GM04504 (cell line): ENCODE measurements around the gene GIMAP4.
"Not testable (repeated sequence)": the region's sequence is repeated elsewhere in the genome, so short reads cannot be mapped to it uniquely, and the experiment has no call there.

Experiments used
- DNase-seq: peaks from one replicate; pipeline ENCODE4 v3.0.0-alpha.2; 2012; ENCODE audit warnings: low read depth

The GIMAP4 gene

GRCh38 chr7:150567169-150567568, at the start of gene GIMAP4:
GIMAP4 (plus strand) TSS chr7:150567390; CDS start chr7:150569902, 2,512 bp downstream.
- no peak for DNase-seq

- DNase-seq = no peak
Observed at GRCh38 chr7:150519310-150519709, 47.9 kb upstream of the GIMAP4 start.

GRCh38 chr7:150520145-150520544, 47.0 kb upstream of the GIMAP4 start:
- no peak for DNase-seq

GRCh38 chr7:150522931-150523330, 44.3 kb upstream of the GIMAP4 start:
- DNase-seq = not testable (repeated sequence)

GRCh38 chr7:150524018-150524417, 43.2 kb upstream of the GIMAP4 start:
- no peak for DNase-seq

- DNase-seq = no peak
Observed at GRCh38 chr7:150531704-150532103, 35.5 kb upstream of the GIMAP4 start.

GRCh38 chr7:150538259-150538658, 28.9 kb upstream of the GIMAP4 start:
- DNase-seq = no peak

- no peak for DNase-seq
Observed at GRCh38 chr7:150553163-150553562, 14.0 kb upstream of the GIMAP4 start.

GRCh38 chr7:150556521-150557138, 10.6 kb upstream of the GIMAP4 start:
- DNase-seq = no peak

GRCh38 chr7:150560486-150560885, 6.7 kb upstream of the GIMAP4 start:
- no peak for DNase-seq

- DNase-seq = no peak
Observed at GRCh38 chr7:150562919-150563318, 4.3 kb upstream of the GIMAP4 start.

GRCh38 chr7:150564006-150564405, 3.2 kb upstream of the GIMAP4 start:
- DNase-seq = no peak

- DNase-seq = no peak
Observed at GRCh38 chr7:150564566-150564965, 2.6 kb upstream of the GIMAP4 start.

- no peak for DNase-seq
Observed at GRCh38 chr7:150565239-150565638, 2.0 kb upstream of the GIMAP4 start.

- no peak for DNase-seq
Observed at GRCh38 chr7:150566123-150566522, 1.1 kb upstream of the GIMAP4 start.

- DNase-seq = no peak
Observed at GRCh38 chr7:150566572-150566971, 618 bp upstream of the GIMAP4 start.

GRCh38 chr7:150567871-150568301, 696 bp downstream of the GIMAP4 start:
- DNase-seq = no peak

GRCh38 chr7:150568714-150569113, 1.5 kb downstream of the GIMAP4 start:
- no peak for DNase-seq

- DNase-seq = no peak
Observed at GRCh38 chr7:150569245-150569955, 2.2 kb downstream of the GIMAP4 start.

GRCh38 chr7:150570556-150571465, 3.6 kb downstream of the GIMAP4 start:
- no peak for DNase-seq

GRCh38 chr7:150572496-150572895, 5.3 kb downstream of the GIMAP4 start:
- no peak for DNase-seq

GRCh38 chr7:150579979-150580637, 12.9 kb downstream of the GIMAP4 start:
- not testable (repeated sequence) for DNase-seq
